Measurements from ENCODE around the gene PSMG3. TPM values are rescaled to one million over a fixed set of nuclear protein-coding genes. Genes with fewer than 3 reads are reported as not detected.

PSMG3 gene
- total RNA-seq, 2 donors from 2014 or later, result 21.5 to 22.3 TPM

GRCh38 chr7:1545417-1546246 is 24.2 kb downstream of the PSMG3 start:
- TF ChIP-seq CTCF (IDR thresholded peaks at IDR 0.05), result no peak
- no peak for DNase-seq (ENCODE audit: low spot score)
- no peak overlapping the region for H3K4me3 ChIP-seq
- H3K36me3 ChIP-seq, result peaks cover 39% of the 10 kb centered on the region
- H3K27me3 ChIP-seq, result no peaks in the 10 kb centered on the region
- no peaks in the 10 kb centered on the region for H3K9me3 ChIP-seq
- H3K27ac ChIP-seq, result no peak overlapping the region
- H3K4me1 ChIP-seq, result peaks cover 0 to 5% of the 10 kb centered on the region in 2 donors

- DNase-seq (ENCODE audit: low spot score), result no peak
- peaks cover 45% of the 10 kb centered on the region for H3K36me3 ChIP-seq
- no peaks in the 10 kb centered on the region for H3K9me3 ChIP-seq
- H3K27me3 ChIP-seq, result no peaks in the 10 kb centered on the region
- no peak overlapping the region for H3K4me3 ChIP-seq
- TF ChIP-seq CTCF (IDR thresholded peaks at IDR 0.05), result no peak
- peaks cover 0 to 5% of the 10 kb centered on the region in 2 donors for H3K4me1 ChIP-seq
- H3K27ac ChIP-seq, result no peak overlapping the region
These were observed 24.9 kb downstream of the PSMG3 start for GRCh38 chr7:1544896-1545416.

- no peaks in the 10 kb centered on the region for H3K9me3 ChIP-seq
- TF ChIP-seq CTCF (IDR thresholded peaks at IDR 0.05), result no peak
- no peak for DNase-seq (ENCODE audit: low spot score)
- H3K36me3 ChIP-seq, result peaks cover 51% of the 10 kb centered on the region
- peaks cover 0 to 9% of the 10 kb centered on the region in 2 donors for H3K4me1 ChIP-seq
- H3K4me3 ChIP-seq, result no peak overlapping the region
- no peaks in the 10 kb centered on the region for H3K27me3 ChIP-seq
- H3K27ac ChIP-seq, result no peak overlapping the region
These were observed 25.5 kb downstream of the PSMG3 start for GRCh38 chr7:1544178-1544895.

GRCh38 chr7:1543826-1544177 is 26.0 kb downstream of the PSMG3 start:
- no peak overlapping the region for H3K4me3 ChIP-seq
- no peak for DNase-seq (ENCODE audit: low spot score)
- H3K27me3 ChIP-seq, result no peaks in the 10 kb centered on the region
- peaks cover 55% of the 10 kb centered on the region for H3K36me3 ChIP-seq
- H3K9me3 ChIP-seq, result no peaks in the 10 kb centered on the region
- H3K4me1 ChIP-seq, result peaks cover 0 to 14% of the 10 kb centered on the region in 2 donors
- no peak for TF ChIP-seq CTCF (IDR thresholded peaks at IDR 0.05)
- no peak overlapping the region for H3K27ac ChIP-seq

- DNase-seq (ENCODE audit: low spot score), result no peak
- no peaks in the 10 kb centered on the region for H3K27me3 ChIP-seq
- H3K36me3 ChIP-seq, result peaks cover 55% of the 10 kb centered on the region
- no peak overlapping the region for H3K4me3 ChIP-seq
- H3K27ac ChIP-seq, result no peak overlapping the region
- H3K4me1 ChIP-seq, result peaks cover 0 to 21% of the 10 kb centered on the region in 2 donors
- no peak for TF ChIP-seq CTCF (IDR thresholded peaks at IDR 0.05)
- no peaks in the 10 kb centered on the region for H3K9me3 ChIP-seq
These were observed 26.7 kb downstream of the PSMG3 start for GRCh38 chr7:1542841-1543747.
